HCT116 (cell line): ENCODE data around the gene TSKU. TPM values are rescaled to one million over a fixed set of nuclear protein-coding genes. Genes with fewer than 3 reads are reported as not detected.

Source experiments
- ATAC-seq: fragments of 200-7000 bp; cut with Tn5 transposase; 2 replicates; pipeline ENCODE4 v1.9.1; 2020; ENCODE audit warnings: mild to moderate bottlenecking, moderate library complexity
- BruUV-seq: library from RNA; stranded (reverse); fragments of 400-500 nt; replicated peaks from 2 replicates; lab custom pipeline; 2021; lab: Mats Ljungman, UMichigan
- CTCF ChIA-PET: fragments of 300-600 bp; sonication (Branson Sonifier 250); formaldehyde crosslinking; loops from one replicate; lab custom pipeline; 2021; ENCODE audit warnings: antibody characterized with exemption; lab: Charles Lee
- POLR2A ChIA-PET: fragments of 300-600, 350-600 bp; sonication (Branson Sonifier 250); formaldehyde crosslinking; loops from one replicate; lab custom pipeline; 2021; ENCODE audit warnings: antibody characterized with exemption; lab: Charles Lee
- RAD21 ChIA-PET, 2 experiments: fragments of 300-600 bp; sonication (Branson Sonifier 250); formaldehyde crosslinking; loops; one replicate each; lab custom pipeline; 2023; ENCODE audit warnings: low total read pairs in 2 of 2; ENCODE audit not compliant: uncharacterized antibody in 2 of 2, unreplicated experiment in 2 of 2, low non-redundant PET in 1 of 2; lab: Charles Lee
- DNase-seq: peaks from one replicate; pipeline ENCODE4 v3.0.0-alpha.2; 2010; ENCODE audit warnings: low read depth, low spot score
- H2AFZ ChIP-seq: fragments of 200-600 bp; shearing (Covaris generic), sonication (generic); 2 replicates; pipeline ENCODE4 v1.6.1; 2017; ENCODE audit warnings: low read depth, mixed run types, mixed read lengths, antibody characterized with exemption, low read length; ENCODE audit not compliant: poor library complexity, severe bottlenecking
- H3K27ac ChIP-seq: 2 replicates; pipeline ENCODE4 v1.5.1; 2012; ENCODE audit warnings: low read depth, low read length
- H3K27me3 ChIP-seq: fragments of 200-600 bp; sonication (generic); 2 replicates; pipeline ENCODE4 v1.6.1; 2016; ENCODE audit warnings: mixed run types, low read length, mixed read lengths; ENCODE audit not compliant: insufficient read depth
- H3K36me3 ChIP-seq, 2 experiments: fragments of 200-500 bp in 1 of 2; fragments of 200-600 bp in 1 of 2; sonication (Bioruptor generic) in 1 of 2; sonication (generic) in 1 of 2; 2 replicates each; pipeline versions ENCODE4 v1.5.1 to v1.6.1; 2014 to 2016; ENCODE audit warnings: low read length in 2 of 2, inconsistent platforms in 1 of 2, mixed read lengths in 1 of 2, mixed run types in 1 of 2; ENCODE audit not compliant: insufficient read depth in 2 of 2, control insufficient read depth in 1 of 2
- H3K4me1 ChIP-seq, 2 experiments: fragments of 200-600 bp in 1 of 2; sonication (generic) in 1 of 2; 2 replicates each; pipeline versions ENCODE4 v1.5.1 to v1.6.1; 2012 to 2017; ENCODE audit warnings: low read length in 2 of 2, inconsistent platforms in 1 of 2, mild to moderate bottlenecking in 1 of 2, mixed read lengths in 1 of 2, mixed run types in 1 of 2, moderate library complexity in 1 of 2; ENCODE audit not compliant: insufficient read depth in 2 of 2, control insufficient read depth in 1 of 2
- H3K4me2 ChIP-seq: fragments of 200-600 bp; sonication (generic); 2 replicates; pipeline ENCODE4 v1.6.1; 2017; ENCODE audit warnings: mixed run types, low read length, mixed read lengths
- H3K4me3 ChIP-seq, 2 experiments: fragments of 200-600 bp in 1 of 2; sonication (generic) in 1 of 2; replicated peaks in 1 of 2; 2 replicates each; pipeline ENCODE4 v1.5.1; 2011 to 2016; ENCODE audit warnings: low read length in 2 of 2, control low read depth in 1 of 2, low read depth in 1 of 2, mild to moderate bottlenecking in 1 of 2, mixed read lengths in 1 of 2, mixed run types in 1 of 2
- H3K79me2 ChIP-seq: fragments of 200-600 bp; sonication (generic); 2 replicates; pipeline ENCODE4 v1.6.1; 2017; ENCODE audit warnings: mild to moderate bottlenecking, mixed run types, low read length, moderate library complexity, mixed read lengths; ENCODE audit not compliant: insufficient read depth
- H3K9ac ChIP-seq: fragments of 200-600 bp; sonication (generic); 2 replicates; pipeline ENCODE4 v1.6.1; 2016; ENCODE audit warnings: low read length, mixed read lengths
- H3K9me2 ChIP-seq: fragments of 200-600 bp; sonication (generic), shearing (Covaris generic); 2 replicates; pipeline ENCODE4 v1.6.1; 2017; ENCODE audit warnings: mixed run types, mild to moderate bottlenecking, moderate library complexity; ENCODE audit not compliant: insufficient read depth
- H3K9me3 ChIP-seq, 2 experiments: fragments of 200-500 bp in 1 of 2; fragments of 200-600 bp in 1 of 2; sonication (Bioruptor generic) in 1 of 2; sonication (generic) in 1 of 2; 2 replicates each; pipeline ENCODE4 v1.6.1; 2014 to 2017; ENCODE audit warnings: low read length in 2 of 2, mixed read lengths in 2 of 2, inconsistent platforms in 1 of 2, low read depth in 1 of 2, mild to moderate bottlenecking in 1 of 2, mixed run types in 1 of 2, moderate library complexity in 1 of 2; ENCODE audit not compliant: control insufficient read depth in 1 of 2, insufficient read depth in 1 of 2
- H4K20me1 ChIP-seq: fragments of 200-600 bp; sonication (generic), shearing (Covaris generic); 2 replicates; pipeline ENCODE4 v1.6.1; 2017; ENCODE audit warnings: mixed run types, mild to moderate bottlenecking, moderate library complexity; ENCODE audit not compliant: insufficient read depth
- CBX3 ChIP-seq: IDR thresholded peaks from 2 replicates; pipeline ENCODE4 v1.6.1; 2012; ENCODE audit warnings: low read depth
- CEBPB ChIP-seq: IDR thresholded peaks from 2 replicates; pipeline ENCODE4 v1.6.1; 2012; ENCODE audit warnings: low read depth
- EGR1 ChIP-seq: IDR thresholded peaks from 2 replicates; pipeline ENCODE4 v1.6.1; 2012; ENCODE audit warnings: low read depth
- ELF1 ChIP-seq: IDR thresholded peaks from 2 replicates; pipeline ENCODE4 v1.6.1; 2012; ENCODE audit warnings: low read depth, borderline replicate concordance
- EZH2 ChIP-seq: fragments of 200-600 bp; sonication (generic); IDR thresholded peaks from 2 replicates; pipeline ENCODE4 v1.6.1; 2017; ENCODE audit warnings: antibody characterized with exemption, mixed run types
- EZH2phosphoT487 ChIP-seq: fragments of 200-600 bp; IDR thresholded peaks from 2 replicates; pipeline ENCODE4 v1.6.1; 2018; ENCODE audit warnings: antibody characterized with exemption, borderline replicate concordance
- FOSL1 ChIP-seq: IDR thresholded peaks from 2 replicates; pipeline ENCODE4 v1.6.1; 2012; ENCODE audit warnings: low read depth
- POLR2A ChIP-seq: IDR thresholded peaks from 2 replicates; pipeline ENCODE4 v1.7.0; 2011; ENCODE audit warnings: borderline replicate concordance; ENCODE audit not compliant: insufficient read depth, insufficient read length; ENCODE audit errors: extremely low read depth
- POLR2AphosphoS5 ChIP-seq: IDR thresholded peaks from 2 replicates; pipeline ENCODE4 v1.6.1; 2011; ENCODE audit warnings: mild to moderate bottlenecking, low read depth, low read length, moderate library complexity
- RAD21 ChIP-seq: IDR thresholded peaks from 2 replicates; pipeline ENCODE4 v1.6.1; 2012; ENCODE audit warnings: low read depth, mild to moderate bottlenecking
- SIN3A ChIP-seq: IDR thresholded peaks from 2 replicates; pipeline ENCODE4 v1.6.1; 2012; ENCODE audit warnings: low read depth
- SP1 ChIP-seq: IDR thresholded peaks from 2 replicates; pipeline ENCODE4 v1.6.1; 2012; ENCODE audit warnings: low read depth
- TCF7L2 ChIP-seq: IDR thresholded peaks from 2 replicates; pipeline ENCODE4 v1.7.0; 2011; ENCODE audit warnings: borderline replicate concordance, inconsistent platforms; ENCODE audit not compliant: insufficient read depth, insufficient read length; ENCODE audit errors: extremely low read depth
- YY1 ChIP-seq: IDR thresholded peaks from 2 replicates; pipeline ENCODE4 v1.6.1; 2011; ENCODE audit warnings: low read length, low read depth, moderate library complexity, mild to moderate bottlenecking; ENCODE audit not compliant: insufficient replicate concordance; ENCODE audit errors: extremely low read depth
- ZFX ChIP-seq: fragments of 450-650 bp; IDR thresholded peaks from 2 replicates; pipeline ENCODE4 v1.6.1; 2017
- ZNF274 ChIP-seq: fragments of 200-500 bp; sonication (Bioruptor generic); IDR thresholded peaks from 2 replicates; pipeline ENCODE4 v1.6.1; 2014; ENCODE audit warnings: mild to moderate bottlenecking, low read depth, low read length, inconsistent platforms
- intact Hi-C: fragments of 100-400 bp; cut with micrococcal nuclease; formaldehyde crosslinking; loops from 2 replicates; pipeline ENCODE4 v1.10.0; 2022
- total RNA-seq: library from RNA; stranded (reverse); gene quantifications from one replicate; pipeline ENCODE4 v1.2.1, GENCODE V29; 2021; ENCODE audit not compliant: unreplicated experiment
- TF ChIP-seq, protein P1 (sequence below): IDR thresholded peaks from 2 replicates; pipeline ENCODE4 v1.6.1; 2011; ENCODE audit warnings: mild to moderate bottlenecking, low read length, moderate library complexity; ENCODE audit not compliant: insufficient replicate concordance; ENCODE audit errors: extremely low read depth
- TF ChIP-seq, protein P2 (sequence below): IDR thresholded peaks from 2 replicates; pipeline ENCODE4 v1.6.1; 2012
- TF ChIP-seq, protein P3 (sequence below): IDR thresholded peaks from 2 replicates; pipeline ENCODE4 v1.6.1; 2012; ENCODE audit warnings: low read depth
- TF ChIP-seq, protein P4 (sequence below), 3 experiments: fragments of 200-600 bp in 1 of 3; sonication (generic) in 1 of 3; IDR thresholded peaks in 2 of 3; conservative IDR thresholded peaks in 1 of 3; 2 replicates each; pipeline ENCODE4 v1.5.1; 2012 to 2017; ENCODE audit warnings: low read depth in 2 of 3, low read length in 2 of 3, antibody characterized with exemption in 1 of 3, borderline replicate concordance in 1 of 3, control low read depth in 1 of 3, mild to moderate bottlenecking in 1 of 3, mixed read lengths in 1 of 3, mixed run types in 1 of 3, moderate library complexity in 1 of 3; ENCODE audit not compliant: insufficient read depth in 1 of 3

Gene TSKU
- total RNA-seq, 1 experiment from 2014 or later = 21.9 TPM

DNA sequence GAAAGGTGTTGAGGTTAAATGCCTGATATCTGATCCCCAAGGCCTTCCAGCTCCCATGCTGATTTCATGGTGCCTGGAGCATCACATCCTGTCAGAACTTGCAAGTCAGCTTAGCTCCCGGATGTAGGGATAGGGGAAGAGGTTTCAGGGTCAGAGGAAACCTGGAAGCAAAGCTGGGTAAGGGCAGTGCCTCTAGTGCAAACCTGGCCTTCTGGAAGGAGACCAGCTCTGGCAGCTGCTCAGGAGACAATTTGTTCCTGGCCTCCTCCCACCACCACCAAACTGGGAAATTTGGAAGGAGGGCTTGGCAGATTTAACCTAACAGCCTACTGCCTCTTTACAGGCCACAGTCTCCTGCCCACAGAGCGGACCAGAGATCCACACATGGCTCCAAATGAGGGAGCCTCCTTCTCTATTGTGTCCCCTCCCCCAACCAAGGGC is 9.2 kb upstream of the TSKU start:
- H3K9me3 ChIP-seq = peaks cover 10 to 23% of the 10 kb centered on the region in 2 experiments; a peak in 2 of 4 replicates
- H3K4me3 ChIP-seq = no peak overlapping the region
- H3K4me2 ChIP-seq = no peak overlapping the region
- no peaks in the 10 kb centered on the region for H3K79me2 ChIP-seq
- H4K20me1 ChIP-seq = no peaks in the 10 kb centered on the region
- H3K27ac ChIP-seq = no peak overlapping the region
- TF ChIP-seq, protein P1, sequence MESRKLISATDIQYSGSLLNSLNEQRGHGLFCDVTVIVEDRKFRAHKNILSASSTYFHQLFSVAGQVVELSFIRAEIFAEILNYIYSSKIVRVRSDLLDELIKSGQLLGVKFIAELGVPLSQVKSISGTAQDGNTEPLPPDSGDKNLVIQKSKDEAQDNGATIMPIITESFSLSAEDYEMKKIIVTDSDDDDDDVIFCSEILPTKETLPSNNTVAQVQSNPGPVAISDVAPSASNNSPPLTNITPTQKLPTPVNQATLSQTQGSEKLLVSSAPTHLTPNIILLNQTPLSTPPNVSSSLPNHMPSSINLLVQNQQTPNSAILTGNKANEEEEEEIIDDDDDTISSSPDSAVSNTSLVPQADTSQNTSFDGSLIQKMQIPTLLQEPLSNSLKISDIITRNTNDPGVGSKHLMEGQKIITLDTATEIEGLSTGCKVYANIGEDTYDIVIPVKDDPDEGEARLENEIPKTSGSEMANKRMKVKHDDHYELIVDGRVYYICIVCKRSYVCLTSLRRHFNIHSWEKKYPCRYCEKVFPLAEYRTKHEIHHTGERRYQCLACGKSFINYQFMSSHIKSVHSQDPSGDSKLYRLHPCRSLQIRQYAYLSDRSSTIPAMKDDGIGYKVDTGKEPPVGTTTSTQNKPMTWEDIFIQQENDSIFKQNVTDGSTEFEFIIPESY = no peak
- TF ChIP-seq TCF7L2 (no peak), RAD21 (no peak), FOSL1 (no peak), ZNF274 (no peak), EZH2 (no peak), ZFX (no peak), POLR2AphosphoS5 (no peak), CBX3 (no peak), POLR2A (no peak), ELF1 (no peak), EGR1 (no peak), SIN3A (no peak), CEBPB (no peak), YY1 (no peak), SP1 (no peak), EZH2phosphoT487 (no peak)
- TF ChIP-seq, protein P2, sequence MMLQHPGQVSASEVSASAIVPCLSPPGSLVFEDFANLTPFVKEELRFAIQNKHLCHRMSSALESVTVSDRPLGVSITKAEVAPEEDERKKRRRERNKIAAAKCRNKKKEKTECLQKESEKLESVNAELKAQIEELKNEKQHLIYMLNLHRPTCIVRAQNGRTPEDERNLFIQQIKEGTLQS = no peak
- TF ChIP-seq, protein P3, sequence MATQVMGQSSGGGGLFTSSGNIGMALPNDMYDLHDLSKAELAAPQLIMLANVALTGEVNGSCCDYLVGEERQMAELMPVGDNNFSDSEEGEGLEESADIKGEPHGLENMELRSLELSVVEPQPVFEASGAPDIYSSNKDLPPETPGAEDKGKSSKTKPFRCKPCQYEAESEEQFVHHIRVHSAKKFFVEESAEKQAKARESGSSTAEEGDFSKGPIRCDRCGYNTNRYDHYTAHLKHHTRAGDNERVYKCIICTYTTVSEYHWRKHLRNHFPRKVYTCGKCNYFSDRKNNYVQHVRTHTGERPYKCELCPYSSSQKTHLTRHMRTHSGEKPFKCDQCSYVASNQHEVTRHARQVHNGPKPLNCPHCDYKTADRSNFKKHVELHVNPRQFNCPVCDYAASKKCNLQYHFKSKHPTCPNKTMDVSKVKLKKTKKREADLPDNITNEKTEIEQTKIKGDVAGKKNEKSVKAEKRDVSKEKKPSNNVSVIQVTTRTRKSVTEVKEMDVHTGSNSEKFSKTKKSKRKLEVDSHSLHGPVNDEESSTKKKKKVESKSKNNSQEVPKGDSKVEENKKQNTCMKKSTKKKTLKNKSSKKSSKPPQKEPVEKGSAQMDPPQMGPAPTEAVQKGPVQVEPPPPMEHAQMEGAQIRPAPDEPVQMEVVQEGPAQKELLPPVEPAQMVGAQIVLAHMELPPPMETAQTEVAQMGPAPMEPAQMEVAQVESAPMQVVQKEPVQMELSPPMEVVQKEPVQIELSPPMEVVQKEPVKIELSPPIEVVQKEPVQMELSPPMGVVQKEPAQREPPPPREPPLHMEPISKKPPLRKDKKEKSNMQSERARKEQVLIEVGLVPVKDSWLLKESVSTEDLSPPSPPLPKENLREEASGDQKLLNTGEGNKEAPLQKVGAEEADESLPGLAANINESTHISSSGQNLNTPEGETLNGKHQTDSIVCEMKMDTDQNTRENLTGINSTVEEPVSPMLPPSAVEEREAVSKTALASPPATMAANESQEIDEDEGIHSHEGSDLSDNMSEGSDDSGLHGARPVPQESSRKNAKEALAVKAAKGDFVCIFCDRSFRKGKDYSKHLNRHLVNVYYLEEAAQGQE = no peak
- TF ChIP-seq, protein P4, sequence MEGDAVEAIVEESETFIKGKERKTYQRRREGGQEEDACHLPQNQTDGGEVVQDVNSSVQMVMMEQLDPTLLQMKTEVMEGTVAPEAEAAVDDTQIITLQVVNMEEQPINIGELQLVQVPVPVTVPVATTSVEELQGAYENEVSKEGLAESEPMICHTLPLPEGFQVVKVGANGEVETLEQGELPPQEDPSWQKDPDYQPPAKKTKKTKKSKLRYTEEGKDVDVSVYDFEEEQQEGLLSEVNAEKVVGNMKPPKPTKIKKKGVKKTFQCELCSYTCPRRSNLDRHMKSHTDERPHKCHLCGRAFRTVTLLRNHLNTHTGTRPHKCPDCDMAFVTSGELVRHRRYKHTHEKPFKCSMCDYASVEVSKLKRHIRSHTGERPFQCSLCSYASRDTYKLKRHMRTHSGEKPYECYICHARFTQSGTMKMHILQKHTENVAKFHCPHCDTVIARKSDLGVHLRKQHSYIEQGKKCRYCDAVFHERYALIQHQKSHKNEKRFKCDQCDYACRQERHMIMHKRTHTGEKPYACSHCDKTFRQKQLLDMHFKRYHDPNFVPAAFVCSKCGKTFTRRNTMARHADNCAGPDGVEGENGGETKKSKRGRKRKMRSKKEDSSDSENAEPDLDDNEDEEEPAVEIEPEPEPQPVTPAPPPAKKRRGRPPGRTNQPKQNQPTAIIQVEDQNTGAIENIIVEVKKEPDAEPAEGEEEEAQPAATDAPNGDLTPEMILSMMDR (IDR thresholded peaks at IDR 0.05 in 2 of 3, conservative IDR thresholded peaks at IDR 0.05 in 1 of 3; ENCODE audit: borderline replicate concordance in 1 of 3, insufficient read depth in 1 of 3, low read depth in 2 of 3, low read length in 2 of 3) = no peak
- peaks cover 22 to 25% of the 10 kb centered on the region in 2 experiments; a peak in 3 of 4 replicates for H3K4me1 ChIP-seq
- DNase-seq = no peak
- ChIA-PET POLR2A (no interaction called here), RAD21 (no interaction called here), CTCF (no interaction called here)
- H3K36me3 ChIP-seq = no peaks in the 10 kb centered on the region
- H3K9ac ChIP-seq = no peak overlapping the region
- no peaks in the 10 kb centered on the region for H3K9me2 ChIP-seq
- BruUV-seq = no TSS peak
- no peak overlapping the region for H2AFZ ChIP-seq
- no peak for ATAC-seq
- intact Hi-C loops = no loop called here
- H3K27me3 ChIP-seq = no peaks in the 10 kb centered on the region
